Stimulated activated CD8-positive, alpha-beta memory T cell treated with anti-CD3 and anti-CD28 coated beads, Interleukin-2, amount 100 ng/mL, for 1 hour (primary cell): ENCODE results near the gene CD99L2.

Source experiments
- DNase-seq, 2 donors: peaks; one replicate each; pipeline ENCODE4 v3.0.0-alpha.2; 2020; ENCODE audit warnings: low read depth in 2 of 2

Gene CD99L2, protein sequence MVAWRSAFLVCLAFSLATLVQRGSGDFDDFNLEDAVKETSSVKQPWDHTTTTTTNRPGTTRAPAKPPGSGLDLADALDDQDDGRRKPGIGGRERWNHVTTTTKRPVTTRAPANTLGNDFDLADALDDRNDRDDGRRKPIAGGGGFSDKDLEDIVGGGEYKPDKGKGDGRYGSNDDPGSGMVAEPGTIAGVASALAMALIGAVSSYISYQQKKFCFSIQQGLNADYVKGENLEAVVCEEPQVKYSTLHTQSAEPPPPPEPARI

DNA sequence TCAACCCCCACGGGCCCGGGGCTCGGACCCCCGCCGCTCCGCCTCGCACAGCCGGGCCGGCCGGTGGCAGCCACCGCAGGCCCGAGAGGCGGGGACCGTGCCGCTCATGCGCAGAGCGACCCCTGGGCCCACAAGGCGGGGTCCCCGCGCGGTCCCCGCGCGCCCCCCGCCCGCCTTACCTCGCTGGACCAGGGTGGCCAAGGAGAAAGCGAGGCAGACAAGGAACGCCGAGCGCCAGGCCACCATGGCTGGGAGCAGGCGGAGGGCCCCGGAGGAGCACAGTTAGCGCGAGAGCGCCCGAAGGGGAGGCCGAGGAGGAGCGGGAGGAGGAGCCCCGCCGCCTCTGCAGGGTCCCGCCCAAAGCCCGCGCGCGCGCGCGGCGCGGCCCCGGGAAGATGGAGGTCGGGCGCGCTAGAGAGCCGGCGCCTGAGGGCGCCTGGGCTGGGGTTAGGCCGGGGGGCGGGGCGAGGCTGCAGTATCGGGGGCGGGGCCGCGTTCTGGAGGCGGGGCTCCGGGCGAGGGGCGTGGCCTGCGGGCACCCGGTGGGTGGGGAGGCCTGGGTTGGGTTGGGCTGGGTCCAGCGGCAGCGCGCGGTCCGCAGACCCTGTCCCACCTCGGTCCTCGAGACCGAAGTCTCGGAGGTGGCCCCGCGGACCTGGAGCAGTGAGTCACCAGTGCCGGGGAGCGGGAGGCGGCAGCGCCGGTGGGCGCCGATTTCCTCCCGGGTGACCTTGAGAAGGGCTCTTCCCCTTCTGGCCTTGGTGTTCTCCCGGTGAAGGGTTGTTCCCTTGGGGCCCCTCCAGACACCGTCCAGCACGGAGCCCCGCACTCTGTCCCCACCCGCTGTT is at the start of gene CD99L2:
Gene CD99L2 (minus strand): TSS at position 326 of the 848 bp plus-strand sequence. CDS start 80 bp downstream, at position 246.
- DNase-seq: peak; percentile 81 to 84

DNA sequence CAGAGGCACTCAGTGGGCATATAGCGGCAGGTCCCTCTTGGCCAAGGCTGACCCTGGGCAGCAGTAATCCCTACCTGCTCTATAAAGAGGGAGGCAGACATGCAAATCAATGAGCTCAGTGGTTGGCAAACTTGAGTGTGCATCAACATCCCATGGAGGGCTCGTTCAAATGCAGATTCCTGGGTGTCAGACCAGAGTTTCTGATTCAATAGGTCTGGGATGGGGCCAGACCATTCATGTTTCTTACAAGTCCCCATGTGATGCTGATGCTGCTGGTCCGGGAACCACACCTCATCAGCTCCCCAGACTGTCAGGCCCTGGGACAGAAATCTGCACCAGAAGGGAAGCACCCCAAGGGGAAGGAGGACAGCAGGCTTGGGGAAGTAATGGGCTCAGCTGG is 45.8 kb upstream of the CD99L2 start:
- DNase-seq: no peak

DNA sequence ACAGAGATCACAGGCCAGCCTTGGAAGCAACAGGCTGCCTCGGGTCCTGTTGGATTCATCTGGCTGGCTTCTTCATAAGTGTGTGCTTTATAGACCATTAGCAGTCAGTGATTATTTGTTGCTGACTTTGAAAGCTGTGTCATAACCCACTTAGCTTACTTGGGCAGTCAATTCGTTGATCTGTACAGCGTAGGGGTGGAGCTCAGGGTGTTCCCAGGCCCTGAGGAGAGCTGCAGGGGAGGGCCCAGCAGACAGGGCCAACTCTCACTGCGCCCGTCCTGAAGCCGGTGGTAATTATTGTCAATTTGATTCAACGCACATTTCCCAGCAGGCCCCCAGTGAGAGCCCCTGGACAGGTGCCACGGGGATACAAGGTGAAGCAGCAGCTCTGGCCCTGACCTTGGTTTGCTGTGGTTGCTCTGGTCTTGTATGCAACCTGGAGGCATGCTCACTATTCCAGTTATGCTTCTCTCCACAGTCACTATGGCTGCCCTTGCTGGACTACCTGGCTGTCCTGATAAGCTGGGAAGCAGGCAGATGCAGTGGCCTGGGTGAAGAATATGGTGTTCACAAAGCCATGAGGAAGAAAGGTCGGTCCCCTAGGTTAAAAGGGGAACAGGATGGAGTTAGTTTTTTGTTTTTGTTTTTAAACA is 44.6 kb upstream of the CD99L2 start:
- DNase-seq: no peak

DNA sequence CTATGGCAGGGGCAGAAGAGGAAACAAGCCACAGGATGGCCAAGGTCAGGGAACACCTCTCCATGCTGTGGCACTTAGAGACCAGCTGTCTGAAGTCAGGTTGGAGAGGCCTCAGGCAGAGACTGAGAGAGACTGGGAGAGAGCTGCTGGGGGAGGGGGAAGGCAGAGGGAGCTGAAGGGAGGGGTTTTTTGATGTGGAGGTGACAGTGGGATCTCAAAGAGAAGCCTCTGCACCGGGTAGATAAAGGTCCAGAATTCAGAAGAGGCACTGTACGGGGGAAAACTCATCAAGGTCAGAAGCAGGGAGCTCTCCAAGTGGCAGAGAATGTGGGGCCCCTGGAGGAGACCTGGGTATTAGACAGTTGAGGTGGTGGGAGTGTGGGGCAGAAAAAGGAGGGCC is 43.1 kb upstream of the CD99L2 start:
- DNase-seq: no peak

DNA sequence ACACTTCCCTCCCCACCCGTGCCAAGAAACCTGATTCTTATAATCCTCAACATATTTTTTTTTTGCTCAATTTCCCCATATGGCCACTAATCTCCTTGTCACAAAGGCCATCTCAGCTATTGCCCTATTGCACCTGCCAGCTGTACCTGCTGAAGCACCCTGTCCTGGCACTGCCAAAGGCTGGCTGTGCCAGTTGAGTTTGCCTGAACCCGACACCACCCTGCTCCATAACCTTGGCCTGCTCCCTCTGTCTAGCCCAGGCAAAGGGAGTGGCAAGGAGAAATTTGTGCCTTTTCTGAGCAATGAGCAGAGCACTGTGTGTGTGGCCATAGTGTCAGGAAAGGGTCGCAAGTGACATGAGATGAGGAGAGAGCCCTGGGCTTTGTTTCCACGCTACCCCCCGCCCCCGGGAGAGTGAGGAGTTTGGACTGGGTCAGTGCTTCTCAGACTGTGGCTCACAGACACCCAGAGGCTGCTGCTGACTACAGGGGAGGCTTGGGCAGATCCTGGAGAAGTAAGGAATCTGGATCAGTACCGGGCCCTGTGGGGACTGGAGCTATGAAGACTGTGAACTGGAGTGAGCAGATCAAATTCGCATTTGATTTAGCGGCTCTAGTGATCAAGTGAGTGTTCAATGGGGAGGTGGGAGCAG is 42.5 kb upstream of the CD99L2 start:
- no peak for DNase-seq

DNA sequence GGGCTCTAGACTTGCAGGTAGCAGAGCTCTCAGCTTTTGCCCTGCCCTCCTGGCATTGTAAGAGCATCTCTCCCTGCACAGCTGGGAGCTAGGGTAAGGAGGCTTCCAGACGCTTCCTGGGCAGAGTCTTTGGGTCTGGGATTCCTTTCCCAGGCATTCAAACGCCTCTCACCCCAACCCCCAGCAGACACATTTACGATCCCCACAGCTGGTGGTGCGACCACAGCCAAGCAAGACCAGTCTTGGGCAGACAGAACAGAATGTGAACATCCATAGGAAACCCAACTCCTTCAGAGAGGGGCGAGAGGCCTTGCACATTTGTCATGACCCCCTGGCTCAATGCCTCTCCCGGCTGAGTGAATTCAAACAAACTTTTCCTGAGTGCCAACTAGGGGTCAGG is 38.1 kb upstream of the CD99L2 start:
- DNase-seq: no peak

DNA sequence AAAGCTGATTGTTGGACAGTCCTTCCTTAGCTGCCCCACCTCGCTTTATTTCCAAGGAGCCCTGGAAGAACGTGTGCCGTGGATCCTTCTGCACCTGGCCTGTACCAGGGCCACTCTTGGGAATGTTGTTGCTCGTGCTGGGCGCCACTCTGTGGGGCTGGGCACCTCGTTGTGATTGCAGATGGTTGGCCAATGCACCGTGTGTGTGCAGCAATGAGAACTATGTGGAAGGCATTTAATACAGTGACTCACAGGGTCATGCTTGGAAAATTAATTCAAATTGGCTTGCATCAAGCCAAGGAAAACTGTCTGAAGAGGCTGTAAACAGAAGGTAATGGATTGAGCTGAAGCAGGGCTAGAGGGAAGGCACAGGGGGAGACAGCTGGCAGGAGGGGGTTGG is 37.0 kb upstream of the CD99L2 start:
- no peak for DNase-seq

DNA sequence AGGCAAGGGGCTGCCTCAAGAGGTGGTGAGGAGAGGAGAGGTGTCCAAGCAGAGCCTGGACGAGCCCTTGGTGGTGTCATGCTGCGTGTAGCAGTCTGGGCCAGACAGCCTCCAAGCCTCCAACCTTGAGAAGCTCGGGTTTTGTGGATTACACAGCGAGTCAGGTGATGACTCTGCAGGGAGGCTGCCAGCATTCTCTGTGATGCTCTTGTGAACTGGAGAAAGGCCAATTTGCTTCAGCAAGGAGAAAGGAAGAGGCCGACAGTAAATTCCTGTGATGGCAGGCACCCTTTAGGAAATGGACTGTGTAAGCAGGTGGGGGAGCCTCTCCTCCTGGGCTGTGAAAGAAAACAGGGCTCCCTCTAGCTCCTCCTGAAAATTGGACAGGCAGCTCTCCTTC is 36.0 kb upstream of the CD99L2 start:
- DNase-seq: no peak

DNA sequence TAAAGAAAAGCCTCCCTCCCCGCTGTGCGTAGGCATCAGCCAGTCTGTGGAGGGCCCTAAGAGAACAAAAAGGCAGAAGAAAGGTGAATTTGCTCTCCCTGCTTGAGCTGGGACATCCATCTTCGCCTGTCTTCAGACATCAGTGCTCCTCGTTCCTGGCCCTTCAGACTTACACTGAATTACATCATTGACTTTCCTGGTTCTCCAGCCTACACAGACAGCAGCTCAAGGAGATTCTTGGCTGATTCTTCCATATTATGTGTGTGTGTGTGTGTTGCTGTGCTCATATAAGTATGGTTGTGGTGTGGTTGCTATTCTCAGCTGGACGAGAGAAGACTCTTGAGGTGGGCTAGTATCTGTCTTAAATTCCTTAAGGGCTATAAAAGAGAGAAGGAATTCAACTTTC is 35.5 kb upstream of the CD99L2 start:
- no peak for DNase-seq

DNA sequence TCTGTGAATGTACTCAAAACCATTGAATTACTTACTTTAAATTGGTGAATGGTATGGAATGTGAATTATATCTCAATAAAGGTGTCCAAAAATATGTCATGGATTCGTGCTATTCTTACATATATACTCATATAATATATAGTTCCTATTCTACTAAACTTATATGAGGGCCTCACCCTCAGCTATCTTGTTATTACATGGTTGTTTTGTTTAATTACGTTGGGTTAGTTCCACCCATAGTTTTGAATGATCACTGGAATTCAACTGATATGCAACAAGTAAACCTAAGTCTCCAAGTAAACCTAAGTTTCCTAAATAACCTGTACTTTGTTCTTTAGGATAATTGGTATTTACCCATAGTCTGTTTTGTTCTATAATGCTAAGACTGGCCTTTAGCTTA is 30.6 kb upstream of the CD99L2 start:
- DNase-seq: no peak

DNA sequence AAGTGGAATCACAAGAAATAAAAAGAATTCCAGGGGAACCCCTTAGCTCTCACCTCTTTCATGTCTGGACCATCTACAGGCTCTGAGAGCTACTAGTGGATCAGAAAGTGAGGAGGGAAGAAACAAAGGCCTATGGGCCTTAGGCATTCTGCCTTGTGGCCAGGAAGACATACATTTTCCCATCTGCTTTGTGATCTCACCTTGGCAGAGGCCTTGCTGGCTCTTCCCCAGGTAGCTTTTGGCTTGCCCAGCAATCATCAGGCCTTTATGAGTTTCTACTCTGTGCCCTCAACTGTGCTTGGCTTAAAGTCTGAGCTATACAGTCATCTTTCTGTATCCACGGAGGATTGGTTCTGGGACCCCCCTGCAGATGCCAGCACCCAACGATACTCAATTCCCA is 28.3 kb upstream of the CD99L2 start:
- DNase-seq: no peak

DNA sequence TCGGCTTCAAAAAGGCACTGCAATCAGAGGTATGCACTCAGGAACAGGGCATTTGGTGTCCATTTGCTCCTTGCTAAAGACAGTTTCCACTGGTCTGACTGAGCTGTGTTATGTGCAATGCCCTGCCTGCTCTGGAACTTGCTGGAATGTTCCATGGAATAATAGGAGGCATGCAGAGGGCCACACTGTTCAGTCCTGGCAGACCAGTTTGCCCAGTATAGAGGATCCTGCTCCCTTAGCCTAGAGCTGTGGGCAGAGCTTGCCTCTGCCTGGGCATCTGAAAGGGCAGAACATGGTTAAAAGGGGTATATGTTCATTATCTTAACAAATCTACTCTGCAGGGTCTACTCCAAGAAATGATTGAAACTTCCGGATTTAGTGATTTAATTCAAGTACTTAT is 27.8 kb upstream of the CD99L2 start:
- DNase-seq: no peak

DNA sequence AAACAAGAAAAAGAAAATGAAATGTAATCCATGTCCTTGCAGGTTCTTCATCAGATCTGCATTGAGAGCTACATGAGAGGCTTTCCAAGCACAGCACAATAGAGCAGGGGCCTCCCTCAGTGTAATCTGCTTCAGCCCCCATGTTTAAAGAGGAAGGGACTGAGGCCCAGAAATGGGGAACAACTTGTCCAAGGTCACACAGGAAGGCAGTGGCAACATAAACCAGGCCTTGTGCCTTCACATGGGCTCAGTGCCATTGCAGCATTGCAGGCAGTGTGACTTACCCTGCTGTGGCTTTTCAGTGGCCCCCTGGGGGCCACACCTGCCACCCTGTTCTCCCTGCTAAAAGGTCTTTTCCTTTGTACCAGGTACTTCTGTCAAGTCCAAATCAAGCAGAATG is 20.9 kb upstream of the CD99L2 start:
- DNase-seq: no peak

DNA sequence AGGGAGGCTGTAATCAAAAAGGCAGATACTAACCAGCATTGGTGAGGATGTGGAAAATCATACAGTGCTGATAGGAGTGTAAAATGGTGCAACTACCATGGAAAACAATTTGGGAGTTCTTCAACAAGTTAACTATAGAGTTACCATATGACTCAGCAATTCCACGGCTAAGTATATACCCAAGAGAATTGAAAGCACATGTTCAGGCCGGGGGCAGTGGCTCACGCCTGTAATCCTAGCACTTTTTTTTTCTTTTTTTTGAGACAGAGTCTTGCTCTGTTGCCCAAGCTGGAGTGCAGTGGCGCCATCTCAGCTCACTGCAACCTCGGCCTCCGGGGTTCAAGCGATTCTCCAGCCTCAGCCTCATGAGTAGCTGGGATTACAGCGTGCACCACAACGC is 15.0 kb upstream of the CD99L2 start:
- no peak for DNase-seq

DNA sequence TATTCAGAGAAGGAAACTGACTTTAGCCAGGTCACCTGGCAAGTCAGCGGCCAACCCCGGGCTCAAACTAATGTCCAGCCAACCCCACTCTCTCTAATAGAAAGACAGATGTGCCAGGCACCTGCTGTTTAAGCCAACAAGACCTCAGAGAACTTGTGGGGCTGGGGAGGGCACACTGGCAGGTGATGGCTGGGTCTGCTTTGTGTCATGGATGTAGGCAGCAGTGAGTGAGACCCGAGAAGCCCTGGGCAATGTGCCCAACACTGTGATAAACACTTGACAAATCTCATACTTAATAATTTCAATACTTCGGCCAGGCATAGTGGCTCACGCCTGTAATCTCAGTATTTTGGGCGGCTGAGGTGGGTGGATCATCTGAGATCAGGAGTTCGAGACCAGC is 9.0 kb upstream of the CD99L2 start:
- DNase-seq: no peak

DNA sequence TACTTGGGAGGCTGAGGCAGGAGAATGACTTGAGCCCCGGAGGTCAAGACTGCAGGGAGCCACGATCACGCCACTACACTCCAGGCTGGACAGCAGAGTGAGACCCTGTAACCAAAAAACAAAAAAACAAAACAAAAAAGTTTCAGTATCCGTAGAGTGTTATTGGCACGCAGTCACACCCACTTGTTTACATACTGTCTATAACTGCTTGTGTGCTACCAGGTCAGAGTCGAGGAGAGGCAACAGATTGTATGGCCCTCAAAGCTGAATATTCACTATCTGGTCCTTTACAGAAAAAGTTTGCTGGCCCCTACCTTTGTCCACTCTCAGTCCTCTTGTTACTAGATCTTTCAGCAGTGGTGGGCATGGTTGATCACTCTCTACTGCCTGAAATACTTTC is 8.2 kb upstream of the CD99L2 start:
- no peak for DNase-seq

DNA sequence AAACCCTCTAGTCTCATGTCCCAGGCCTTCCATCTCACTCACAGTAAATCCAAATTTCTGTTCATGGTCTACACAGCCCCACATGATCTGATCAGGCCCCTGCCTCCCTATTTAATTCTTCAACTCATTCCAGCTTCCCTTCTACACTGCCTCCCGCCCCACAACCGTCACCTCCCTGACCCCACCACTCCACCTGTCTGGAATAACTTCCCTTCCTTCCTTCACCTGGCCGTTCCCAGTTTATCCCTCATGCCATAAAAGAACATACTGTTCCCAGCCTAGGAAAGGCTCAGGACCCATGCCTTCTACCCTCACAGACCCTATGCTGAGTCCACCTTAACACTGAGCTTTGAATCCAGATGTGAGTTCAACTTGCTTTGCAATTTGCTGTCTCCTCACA is 6.8 kb upstream of the CD99L2 start:
- DNase-seq: no peak

DNA sequence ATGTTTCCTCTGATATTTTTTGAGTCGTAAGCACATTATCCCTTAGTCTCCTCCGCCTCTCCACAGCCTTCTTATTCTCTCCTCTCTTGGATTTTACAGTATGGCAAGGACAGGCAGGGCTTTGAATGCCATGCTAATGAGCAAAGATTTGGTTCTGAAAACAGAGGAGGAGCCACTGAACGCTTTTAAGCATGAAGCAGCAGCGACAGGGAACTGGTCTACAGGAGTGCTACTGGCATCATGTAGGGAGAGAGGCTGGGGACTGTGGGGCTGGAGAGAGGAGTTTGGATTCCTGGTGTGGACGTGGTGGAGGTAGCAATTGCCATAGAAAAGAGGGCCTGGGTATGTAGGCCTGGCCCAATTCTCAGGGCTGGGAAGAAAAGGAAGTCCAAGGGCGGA is 4.6 kb upstream of the CD99L2 start:
- no peak for DNase-seq

DNA sequence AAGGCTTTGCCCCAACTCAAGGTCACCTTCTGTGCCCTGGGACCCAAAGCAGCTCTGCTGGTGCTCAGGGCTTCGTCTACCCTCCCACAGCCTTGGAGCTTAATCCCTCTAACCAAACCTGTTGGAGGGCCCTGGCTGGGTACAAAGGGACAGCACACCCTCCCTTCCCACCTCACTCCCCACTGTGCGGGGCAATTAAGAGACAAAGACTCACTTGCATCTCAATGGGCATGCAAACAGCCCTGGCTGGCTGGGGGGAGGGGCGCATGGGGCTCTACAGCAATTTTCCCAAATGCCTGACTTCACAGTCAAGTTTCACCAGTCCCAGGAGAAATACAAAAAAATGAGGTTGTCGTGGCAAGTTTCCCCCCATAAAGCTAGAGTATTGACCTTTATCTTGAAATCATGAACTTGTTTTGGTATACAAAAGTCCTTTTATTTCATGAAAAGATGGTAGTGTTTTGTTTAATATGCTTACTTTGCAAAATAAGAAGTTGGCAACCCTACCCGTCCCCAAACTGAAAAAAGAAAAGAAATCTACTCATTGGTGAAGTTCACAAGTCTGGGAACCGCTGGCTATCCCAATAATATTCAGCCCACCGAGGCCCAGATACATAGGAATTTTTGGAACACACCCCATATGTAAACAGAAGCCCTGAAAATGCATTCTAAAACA is 4.1 kb upstream of the CD99L2 start:
- no peak for DNase-seq

DNA sequence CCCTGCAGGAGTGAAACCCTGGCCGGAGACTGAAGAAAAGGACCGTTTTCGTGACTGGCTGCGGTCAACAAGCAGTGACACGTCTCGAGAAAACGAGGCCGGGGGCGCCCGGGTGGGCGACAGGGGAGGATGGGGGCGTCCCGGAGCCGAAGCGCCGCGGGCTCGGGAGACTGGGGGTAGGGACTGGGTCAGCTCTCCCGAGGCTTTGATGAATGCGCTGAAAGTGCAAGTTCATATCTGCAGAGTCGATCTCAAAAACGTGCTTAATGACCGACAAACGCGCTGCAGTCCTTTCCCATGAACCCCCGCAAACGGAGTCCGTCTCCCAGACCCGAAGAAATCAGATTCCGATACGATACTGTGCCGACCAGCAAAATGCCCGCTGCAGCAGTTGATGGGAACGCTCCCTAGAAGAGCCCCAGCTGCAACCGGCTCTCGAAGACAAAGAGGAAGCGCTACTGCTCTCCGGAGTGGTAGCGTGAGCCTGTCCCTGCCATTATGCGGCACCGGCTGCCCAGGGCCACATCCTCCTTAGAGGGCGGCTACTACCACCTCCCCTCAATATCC is 806 bp upstream of the CD99L2 start:
- no peak for DNase-seq
